PC-3 (cell line): ENCODE results near the gene RTCB.

Experiments used
- CTCF ChIP-seq: fragments of 300-600 bp; sonication (generic); conservative IDR thresholded peaks from 2 replicates; pipeline ENCODE4 v1.5.1; 2017; ENCODE audit warnings: antibody characterized with exemption, low read depth, mild to moderate bottlenecking, low read length
- EZH2 ChIP-seq: fragments of 300-600 bp; sonication (generic); IDR thresholded peaks from one replicate; pipeline ENCODE4 v1.6.1; 2017; ENCODE audit warnings: antibody characterized with exemption, mild to moderate bottlenecking, low read length; ENCODE audit not compliant: unreplicated experiment

GRCh38 chr22:32355760-32356159, 56.3 kb downstream of the RTCB start:
- TF ChIP-seq CTCF = peak; percentile 43
- no peak for TF ChIP-seq EZH2
